Ishikawa (cell line): ENCODE results near the gene SCGB3A2.

Experiments used
- CEBPB ChIP-seq: IDR thresholded peaks from 2 replicates; pipeline ENCODE4 v1.6.1; 2012
- CREB1 ChIP-seq: IDR thresholded peaks from 2 replicates; pipeline ENCODE4 v1.6.1; 2012; ENCODE audit warnings: low read depth
- EGR1 ChIP-seq: IDR thresholded peaks from 2 replicates; pipeline ENCODE4 v1.6.1; 2012
- EP300 ChIP-seq: IDR thresholded peaks from 2 replicates; pipeline ENCODE4 v1.6.1; 2012; ENCODE audit warnings: borderline replicate concordance
- FOXM1 ChIP-seq: IDR thresholded peaks from 2 replicates; pipeline ENCODE4 v1.6.1; 2012; ENCODE audit warnings: low read depth, borderline replicate concordance
- NFIC ChIP-seq: IDR thresholded peaks from 2 replicates; pipeline ENCODE4 v1.6.1; 2012
- RAD21 ChIP-seq: IDR thresholded peaks from 2 replicates; pipeline ENCODE4 v1.6.1; 2012; ENCODE audit warnings: low read depth
- REST ChIP-seq: IDR thresholded peaks from 2 replicates; pipeline ENCODE4 v1.6.1; 2012; ENCODE audit warnings: low read depth, mild to moderate bottlenecking
- TAF1 ChIP-seq: IDR thresholded peaks from 2 replicates; pipeline ENCODE4 v1.6.1; 2012; ENCODE audit warnings: low read depth, mild to moderate bottlenecking
- TCF12 ChIP-seq: IDR thresholded peaks from 2 replicates; pipeline ENCODE4 v1.6.1; 2012; ENCODE audit warnings: low read depth
- TEAD4 ChIP-seq: IDR thresholded peaks from 2 replicates; pipeline ENCODE4 v1.6.1; 2012
- YY1 ChIP-seq: IDR thresholded peaks from 2 replicates; pipeline ENCODE4 v1.6.1; 2012; ENCODE audit warnings: low read depth
- ZBTB7A ChIP-seq: IDR thresholded peaks from 2 replicates; pipeline ENCODE4 v1.6.1; 2012; ENCODE audit warnings: low read depth
- TF ChIP-seq, protein P1 (sequence below): IDR thresholded peaks from 2 replicates; pipeline ENCODE4 v1.6.1; 2012
- TF ChIP-seq, protein P2 (sequence below): IDR thresholded peaks from 2 replicates; pipeline ENCODE4 v1.6.1; 2012

Gene SCGB3A2, protein sequence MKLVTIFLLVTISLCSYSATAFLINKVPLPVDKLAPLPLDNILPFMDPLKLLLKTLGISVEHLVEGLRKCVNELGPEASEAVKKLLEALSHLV

GRCh38 chr5:147878066-147878759 is at the start of gene SCGB3A2:
TSS of gene SCGB3A2 (plus strand) at chr5:147878711. CDS start at chr5:147878804, 93 bp downstream.
- TF ChIP-seq, protein P1, sequence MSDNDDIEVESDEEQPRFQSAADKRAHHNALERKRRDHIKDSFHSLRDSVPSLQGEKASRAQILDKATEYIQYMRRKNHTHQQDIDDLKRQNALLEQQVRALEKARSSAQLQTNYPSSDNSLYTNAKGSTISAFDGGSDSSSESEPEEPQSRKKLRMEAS = no peak
- TF ChIP-seq CEBPB (no peak), ZBTB7A (no peak), EGR1 (no peak), RAD21 (no peak), CREB1 (no peak), EP300 (no peak), REST (no peak), TEAD4 (no peak), TAF1 (no peak), YY1 (no peak), TCF12 (no peak), FOXM1 (no peak)
- TF ChIP-seq, protein P2, sequence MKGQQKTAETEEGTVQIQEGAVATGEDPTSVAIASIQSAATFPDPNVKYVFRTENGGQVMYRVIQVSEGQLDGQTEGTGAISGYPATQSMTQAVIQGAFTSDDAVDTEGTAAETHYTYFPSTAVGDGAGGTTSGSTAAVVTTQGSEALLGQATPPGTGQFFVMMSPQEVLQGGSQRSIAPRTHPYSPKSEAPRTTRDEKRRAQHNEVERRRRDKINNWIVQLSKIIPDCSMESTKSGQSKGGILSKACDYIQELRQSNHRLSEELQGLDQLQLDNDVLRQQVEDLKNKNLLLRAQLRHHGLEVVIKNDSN = no peak

GRCh38 chr5:147830035-147830434 is 48.5 kb upstream of the SCGB3A2 start:
- no peak for TF ChIP-seq EGR1
- no peak for TF ChIP-seq YY1
- no peak for TF ChIP-seq CREB1
- no peak for TF ChIP-seq ZBTB7A
- TF ChIP-seq NFIC = no peak
- no peak for TF ChIP-seq CEBPB
- no peak for TF ChIP-seq FOXM1

DNA sequence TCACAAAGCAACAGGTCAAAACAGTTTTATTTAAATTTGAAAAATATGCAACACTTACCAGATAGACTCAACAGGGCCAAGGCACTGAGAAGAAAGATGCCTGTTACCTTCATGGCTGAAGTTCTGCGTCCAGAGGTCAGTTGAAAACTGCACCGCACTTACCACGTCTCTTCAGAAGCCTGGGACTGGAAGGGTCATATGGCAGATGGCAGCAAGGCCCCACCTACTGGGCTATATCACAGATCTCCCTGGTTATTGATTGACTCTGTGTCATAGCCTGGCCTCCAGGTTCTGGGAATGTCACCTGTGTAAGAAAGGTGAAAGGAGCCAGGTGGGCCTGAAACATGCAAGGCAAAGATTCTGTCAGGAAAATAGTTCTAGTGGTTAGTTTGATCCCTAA is 47.0 kb upstream of the SCGB3A2 start, which contains the start of gene SPINK1:
Gene SPINK1, minus strand, starts transcription at position 207 of the 400 bp plus-strand sequence. Its CDS starts 94 bp downstream, at position 113.
- no peak for TF ChIP-seq REST
- TF ChIP-seq, protein P2 = no peak
- TF ChIP-seq EP300 = no peak
- no peak for TF ChIP-seq TCF12
- TF ChIP-seq RAD21 = no peak
- TF ChIP-seq TAF1 = no peak
- no peak for TF ChIP-seq TEAD4
- TF ChIP-seq CREB1 = no peak
- TF ChIP-seq CEBPB = no peak
- no peak for TF ChIP-seq ZBTB7A
- TF ChIP-seq NFIC = no peak
- no peak for TF ChIP-seq EGR1
- TF ChIP-seq FOXM1 = no peak
- no peak for TF ChIP-seq YY1
- TF ChIP-seq, protein P1 = no peak

DNA sequence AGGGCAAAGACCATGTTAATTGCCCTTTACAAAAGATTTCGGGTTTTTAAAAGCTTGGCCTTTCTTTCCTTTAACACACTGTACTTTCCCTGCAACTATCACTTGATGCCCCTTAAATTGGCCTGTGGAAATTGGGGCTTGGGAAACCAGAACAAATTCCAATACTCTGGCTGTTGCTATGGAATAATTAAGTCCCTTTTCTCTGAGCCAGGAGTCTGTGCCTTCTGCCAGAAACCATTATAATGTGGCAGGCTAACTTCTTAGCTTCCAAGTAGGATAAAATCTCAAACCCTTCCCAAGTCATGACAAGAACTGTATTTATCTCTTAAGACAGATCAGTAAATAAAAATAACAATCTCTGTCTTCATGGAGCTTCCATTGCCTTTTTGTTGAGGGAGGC is 46.0 kb upstream of the SCGB3A2 start:
- TF ChIP-seq, protein P1 = no peak
- TF ChIP-seq FOXM1 (no peak), ZBTB7A (no peak), TEAD4 (no peak), NFIC (no peak), TCF12 (no peak)
- TF ChIP-seq, protein P2 = no peak

GRCh38 chr5:147835386-147835798 is 43.1 kb upstream of the SCGB3A2 start:
- TF ChIP-seq REST (no peak), NFIC (no peak), ZBTB7A (no peak), TEAD4 (no peak), YY1 (no peak), TCF12 (no peak), CREB1 (no peak), RAD21 (no peak), TAF1 (no peak), EP300 (no peak), CEBPB (no peak), FOXM1 (no peak), EGR1 (no peak)
- TF ChIP-seq, protein P2 = no peak
- TF ChIP-seq, protein P1 = no peak
